DND-41 (cell line): Measurements from ENCODE around the gene KIRREL3.

Experiments
- ATAC-seq: fragments of 200-7000 bp; cut with Tn5 transposase; 3 replicates; pipeline ENCODE4 v1.9.1; 2021; ENCODE audit warnings: low read depth; ENCODE audit not compliant: insufficient read depth
- DNase-seq: peaks from one replicate; pipeline ENCODE4 v3.0.0-alpha.2; 2020
- H2AFZ ChIP-seq: 2 replicates; pipeline ENCODE4 v1.6.0; 2012; ENCODE audit warnings: low read depth, low read length
- H3K27ac ChIP-seq: 2 replicates; pipeline ENCODE4 v1.5.1; 2012; ENCODE audit warnings: low read length, inconsistent platforms
- H3K27me3 ChIP-seq: fragments of 200-600 bp; sonication (generic); 2 replicates; pipeline ENCODE4 v1.6.0; 2012; ENCODE audit warnings: low read length, mild to moderate bottlenecking, inconsistent platforms; ENCODE audit not compliant: insufficient read depth, poor library complexity
- H3K36me3 ChIP-seq: 2 replicates; pipeline ENCODE4 v1.5.1; 2012; ENCODE audit warnings: low read length, inconsistent platforms; ENCODE audit not compliant: insufficient read depth
- H3K4me1 ChIP-seq: 2 replicates; pipeline ENCODE4 v1.5.1; 2012; ENCODE audit warnings: mild to moderate bottlenecking, low read length; ENCODE audit not compliant: insufficient read depth
- H3K4me2 ChIP-seq: 2 replicates; pipeline ENCODE4 v1.6.0; 2012; ENCODE audit warnings: mild to moderate bottlenecking, moderate library complexity, low read length, inconsistent platforms; ENCODE audit not compliant: insufficient read depth
- H3K4me3 ChIP-seq, 2 experiments: fragments of 200-600 bp in 1 of 2; shearing (Covaris generic) in 1 of 2; 2 replicates each; pipeline ENCODE4 v1.5.1; 2012 to 2016; ENCODE audit warnings: inconsistent platforms in 2 of 2, low read length in 2 of 2, mild to moderate bottlenecking in 2 of 2, low read depth in 1 of 2, moderate library complexity in 1 of 2
- H3K79me2 ChIP-seq: 2 replicates; pipeline ENCODE4 v1.6.0; 2012; ENCODE audit warnings: low read length, inconsistent platforms; ENCODE audit not compliant: insufficient read depth
- H3K9ac ChIP-seq: 2 replicates; pipeline ENCODE4 v1.6.0; 2012; ENCODE audit warnings: low read depth, mild to moderate bottlenecking, inconsistent platforms, low read length, moderate library complexity
- H3K9me3 ChIP-seq: 2 replicates; pipeline ENCODE4 v1.5.1; 2012; ENCODE audit warnings: low read length, moderate library complexity, mild to moderate bottlenecking, inconsistent platforms; ENCODE audit not compliant: insufficient read depth, severe bottlenecking
- H4K20me1 ChIP-seq: 2 replicates; pipeline ENCODE4 v1.6.0; 2012; ENCODE audit warnings: low read length; ENCODE audit not compliant: insufficient read depth
- CTCF ChIP-seq: IDR thresholded peaks from 2 replicates; pipeline ENCODE4 v1.5.1; 2012; ENCODE audit warnings: borderline replicate concordance, low read length, moderate library complexity, mild to moderate bottlenecking; ENCODE audit not compliant: poor library complexity, severe bottlenecking; ENCODE audit errors: extremely low read depth
- EZH2 ChIP-seq: IDR thresholded peaks from 3 replicates; pipeline ENCODE4 v1.6.1; 2012; ENCODE audit warnings: borderline replicate concordance, low read depth, mild to moderate bottlenecking, moderate library complexity, low read length, inconsistent platforms; ENCODE audit not compliant: severe bottlenecking

The KIRREL3 gene

GRCh38 chr11:127042445-127042844 lies 41.9 kb upstream of the KIRREL3 start:
- Histone ChIP-seq H4K20me1 (no peaks in the 10 kb centered on the region), H3K27me3 (peaks cover 22% of the 10 kb centered on the region), H3K4me3 (no peak overlapping the region), H2AFZ (no peak overlapping the region), H3K9ac (no peak overlapping the region), H3K4me1 (no peaks in the 10 kb centered on the region), H3K79me2 (no peaks in the 10 kb centered on the region), H3K9me3 (no peaks in the 10 kb centered on the region), H3K4me2 (no peak overlapping the region), H3K36me3 (no peaks in the 10 kb centered on the region), H3K27ac (no peak overlapping the region)
- no peak for DNase-seq
- no peak for ATAC-seq
- TF ChIP-seq CTCF (no peak), EZH2 (no peak)

GRCh38 chr11:127039591-127039990 lies 39.0 kb upstream of the KIRREL3 start:
- no peak overlapping the region for H3K9ac ChIP-seq
- H3K27ac ChIP-seq, result no peak overlapping the region
- H3K9me3 ChIP-seq, result no peaks in the 10 kb centered on the region
- no peak overlapping the region for H2AFZ ChIP-seq
- no peaks in the 10 kb centered on the region for H3K36me3 ChIP-seq
- H3K27me3 ChIP-seq, result peaks cover 32% of the 10 kb centered on the region
- TF ChIP-seq CTCF, result no peak
- no peak for TF ChIP-seq EZH2
- H3K4me2 ChIP-seq, result no peak overlapping the region
- DNase-seq (no peak), ATAC-seq (no peak)
- H3K4me1 ChIP-seq, result no peaks in the 10 kb centered on the region
- no peaks in the 10 kb centered on the region for H4K20me1 ChIP-seq
- H3K4me3 ChIP-seq, result no peak overlapping the region
- H3K79me2 ChIP-seq, result no peaks in the 10 kb centered on the region

GRCh38 chr11:127037596-127037995 lies 37.0 kb upstream of the KIRREL3 start:
- Histone ChIP-seq H3K9me3 (no peaks in the 10 kb centered on the region), H4K20me1 (no peaks in the 10 kb centered on the region), H3K4me3 (no peak overlapping the region), H3K27ac (no peak overlapping the region), H3K4me2 (no peak overlapping the region), H3K27me3 (peaks cover 31% of the 10 kb centered on the region), H3K36me3 (no peaks in the 10 kb centered on the region), H3K4me1 (no peaks in the 10 kb centered on the region), H3K79me2 (no peaks in the 10 kb centered on the region), H3K9ac (no peak overlapping the region), H2AFZ (no peak overlapping the region)
- no peak for DNase-seq
- ATAC-seq, result no peak
- TF ChIP-seq CTCF (no peak), EZH2 (no peak)

GRCh38 chr11:127037001-127037400 lies 36.4 kb upstream of the KIRREL3 start:
- peaks cover 31% of the 10 kb centered on the region for H3K27me3 ChIP-seq
- no peaks in the 10 kb centered on the region for H3K9me3 ChIP-seq
- no peaks in the 10 kb centered on the region for H4K20me1 ChIP-seq
- H2AFZ ChIP-seq, result no peak overlapping the region
- no peak for TF ChIP-seq CTCF
- TF ChIP-seq EZH2, result no peak
- no peak overlapping the region for H3K9ac ChIP-seq
- DNase-seq, result no peak
- no peaks in the 10 kb centered on the region for H3K4me1 ChIP-seq
- H3K79me2 ChIP-seq, result no peaks in the 10 kb centered on the region
- no peak for ATAC-seq
- no peak overlapping the region for H3K4me2 ChIP-seq
- H3K36me3 ChIP-seq, result no peaks in the 10 kb centered on the region
- H3K4me3 ChIP-seq, result no peak overlapping the region
- H3K27ac ChIP-seq, result no peak overlapping the region
